Measurements from ENCODE around the gene TTLL12. TPM values are rescaled to one million over a fixed set of nuclear protein-coding genes. Genes with fewer than 3 reads are reported as not detected.

Gene TTLL12
- total RNA-seq, 4 donors from 2014 or later = 14.4 to 34.5 (median 25.7) TPM

DNA sequence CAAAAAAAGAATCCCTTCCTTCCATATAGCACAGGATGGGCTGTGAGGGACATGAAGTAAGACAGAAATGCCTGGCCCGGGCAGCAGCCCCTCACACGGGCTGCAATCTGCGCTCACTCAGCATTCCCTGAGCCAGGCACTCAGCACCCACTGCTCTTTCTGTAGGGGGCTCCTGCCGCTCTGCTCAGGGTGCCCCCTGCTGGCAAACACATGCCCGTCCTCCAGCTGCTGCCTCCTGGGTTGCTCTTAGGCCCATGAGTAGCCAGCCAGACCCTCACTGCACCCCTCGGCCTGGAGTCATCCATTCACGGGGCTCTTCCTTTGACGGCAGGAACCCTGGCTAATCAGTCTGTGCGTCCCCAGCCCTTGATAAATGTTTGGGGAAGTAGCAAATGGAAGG is 50.7 kb downstream of the TTLL12 start:
- TF ChIP-seq, protein P1, sequence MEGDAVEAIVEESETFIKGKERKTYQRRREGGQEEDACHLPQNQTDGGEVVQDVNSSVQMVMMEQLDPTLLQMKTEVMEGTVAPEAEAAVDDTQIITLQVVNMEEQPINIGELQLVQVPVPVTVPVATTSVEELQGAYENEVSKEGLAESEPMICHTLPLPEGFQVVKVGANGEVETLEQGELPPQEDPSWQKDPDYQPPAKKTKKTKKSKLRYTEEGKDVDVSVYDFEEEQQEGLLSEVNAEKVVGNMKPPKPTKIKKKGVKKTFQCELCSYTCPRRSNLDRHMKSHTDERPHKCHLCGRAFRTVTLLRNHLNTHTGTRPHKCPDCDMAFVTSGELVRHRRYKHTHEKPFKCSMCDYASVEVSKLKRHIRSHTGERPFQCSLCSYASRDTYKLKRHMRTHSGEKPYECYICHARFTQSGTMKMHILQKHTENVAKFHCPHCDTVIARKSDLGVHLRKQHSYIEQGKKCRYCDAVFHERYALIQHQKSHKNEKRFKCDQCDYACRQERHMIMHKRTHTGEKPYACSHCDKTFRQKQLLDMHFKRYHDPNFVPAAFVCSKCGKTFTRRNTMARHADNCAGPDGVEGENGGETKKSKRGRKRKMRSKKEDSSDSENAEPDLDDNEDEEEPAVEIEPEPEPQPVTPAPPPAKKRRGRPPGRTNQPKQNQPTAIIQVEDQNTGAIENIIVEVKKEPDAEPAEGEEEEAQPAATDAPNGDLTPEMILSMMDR (IDR thresholded peaks at IDR 0.05; ENCODE audit: low read depth) = no peak

DNA sequence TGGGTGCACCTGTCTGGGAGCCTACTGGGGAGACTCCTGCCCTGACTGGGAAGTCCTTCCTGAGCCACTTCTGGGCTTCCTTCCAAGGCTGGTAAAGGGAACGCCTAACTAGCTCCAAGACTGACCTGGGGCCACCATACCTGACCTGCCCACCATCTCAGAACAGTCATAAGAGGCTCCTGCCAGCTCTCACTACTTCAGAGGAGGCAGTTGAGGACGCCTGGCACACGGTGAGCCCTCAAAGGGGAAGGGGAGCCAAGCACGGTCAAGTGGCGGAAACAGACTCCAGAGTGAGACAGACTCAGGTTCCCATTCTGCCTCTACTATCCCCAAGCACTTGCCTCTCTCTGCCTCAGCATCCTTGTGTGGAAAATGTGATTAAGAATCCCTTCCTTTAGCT is 51.4 kb downstream of the TTLL12 start:
- TF ChIP-seq, protein P1 (IDR thresholded peaks at IDR 0.05; ENCODE audit: low read depth) = no peak

DNA sequence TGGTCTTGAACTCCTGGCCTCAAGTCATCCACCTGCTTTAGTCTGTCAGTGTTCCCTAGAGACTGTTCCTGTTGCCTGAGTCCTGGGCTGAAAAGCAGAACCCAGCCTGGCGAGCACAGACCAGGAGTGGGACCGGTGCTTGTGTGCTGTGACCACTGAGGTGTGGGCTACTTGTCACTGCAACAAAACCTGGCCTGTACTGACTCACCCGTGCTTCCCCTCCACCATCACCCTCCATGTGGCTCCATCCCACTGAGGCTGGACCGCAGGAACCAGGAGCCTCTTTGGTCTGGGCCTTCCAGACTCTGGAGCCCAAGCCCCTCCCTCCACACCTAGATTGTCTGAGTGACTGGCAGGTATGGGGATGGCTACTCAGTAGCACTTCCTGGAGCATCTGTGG is 52.4 kb downstream of the TTLL12 start:
- TF ChIP-seq, protein P1 (IDR thresholded peaks at IDR 0.05; ENCODE audit: low read depth) = no peak

DNA sequence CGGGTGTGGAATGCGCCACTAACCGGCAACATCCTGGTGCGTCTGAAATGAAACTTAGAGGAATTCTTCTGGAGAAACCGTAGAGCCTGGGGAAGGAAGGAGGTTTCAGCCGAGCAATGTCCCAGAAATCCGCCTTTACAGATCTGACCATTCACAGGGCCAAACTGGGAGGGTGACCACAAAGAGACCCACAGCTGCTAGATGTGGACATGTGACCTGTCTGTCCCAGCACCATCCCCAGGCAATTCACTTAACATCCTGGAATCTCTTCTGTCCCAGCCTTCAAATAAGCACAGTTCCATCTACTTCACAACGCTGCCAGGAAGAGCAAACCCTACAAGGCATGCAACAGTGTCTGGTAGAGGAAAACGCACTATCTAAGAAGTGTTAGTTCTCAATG is 53.5 kb downstream of the TTLL12 start:
- TF ChIP-seq, protein P1 (IDR thresholded peaks at IDR 0.05; ENCODE audit: low read depth) = no peak

DNA sequence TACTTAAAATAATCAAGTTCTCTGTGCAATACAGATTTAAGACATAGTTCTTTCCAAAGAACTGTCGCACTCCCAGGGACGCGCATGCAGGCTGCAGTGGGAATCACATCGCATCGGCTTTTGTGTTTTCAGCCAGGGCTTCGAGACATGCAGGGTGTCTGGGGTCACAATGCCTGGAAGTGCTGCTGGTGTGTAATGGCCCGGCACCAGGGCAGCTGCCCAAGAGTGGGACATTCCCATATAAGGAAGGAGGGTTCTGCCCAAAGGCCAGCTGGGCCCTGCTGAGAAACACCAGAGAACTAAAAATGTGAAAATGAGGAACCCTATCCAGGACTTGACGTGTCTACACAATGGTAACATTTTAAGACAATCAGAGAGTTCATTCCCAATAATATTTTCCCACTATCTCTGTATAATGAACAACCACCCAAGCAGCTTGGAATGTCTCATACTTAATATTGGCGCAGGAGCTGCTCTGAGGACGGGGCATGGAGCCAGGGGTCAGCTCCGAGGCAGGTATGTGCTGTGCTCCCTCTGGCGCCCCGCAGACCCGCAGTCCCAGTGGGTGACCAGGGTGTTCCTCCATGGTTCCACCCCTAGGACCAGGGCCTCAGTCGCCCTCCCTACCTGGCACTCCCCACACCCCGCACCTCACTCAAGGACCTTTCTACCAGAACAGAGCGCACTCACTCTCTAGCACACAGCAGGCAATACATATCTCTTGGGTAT is 55.0 kb downstream of the TTLL12 start:
- TF ChIP-seq, protein P1 (IDR thresholded peaks at IDR 0.05; ENCODE audit: low read depth) = no peak

DNA sequence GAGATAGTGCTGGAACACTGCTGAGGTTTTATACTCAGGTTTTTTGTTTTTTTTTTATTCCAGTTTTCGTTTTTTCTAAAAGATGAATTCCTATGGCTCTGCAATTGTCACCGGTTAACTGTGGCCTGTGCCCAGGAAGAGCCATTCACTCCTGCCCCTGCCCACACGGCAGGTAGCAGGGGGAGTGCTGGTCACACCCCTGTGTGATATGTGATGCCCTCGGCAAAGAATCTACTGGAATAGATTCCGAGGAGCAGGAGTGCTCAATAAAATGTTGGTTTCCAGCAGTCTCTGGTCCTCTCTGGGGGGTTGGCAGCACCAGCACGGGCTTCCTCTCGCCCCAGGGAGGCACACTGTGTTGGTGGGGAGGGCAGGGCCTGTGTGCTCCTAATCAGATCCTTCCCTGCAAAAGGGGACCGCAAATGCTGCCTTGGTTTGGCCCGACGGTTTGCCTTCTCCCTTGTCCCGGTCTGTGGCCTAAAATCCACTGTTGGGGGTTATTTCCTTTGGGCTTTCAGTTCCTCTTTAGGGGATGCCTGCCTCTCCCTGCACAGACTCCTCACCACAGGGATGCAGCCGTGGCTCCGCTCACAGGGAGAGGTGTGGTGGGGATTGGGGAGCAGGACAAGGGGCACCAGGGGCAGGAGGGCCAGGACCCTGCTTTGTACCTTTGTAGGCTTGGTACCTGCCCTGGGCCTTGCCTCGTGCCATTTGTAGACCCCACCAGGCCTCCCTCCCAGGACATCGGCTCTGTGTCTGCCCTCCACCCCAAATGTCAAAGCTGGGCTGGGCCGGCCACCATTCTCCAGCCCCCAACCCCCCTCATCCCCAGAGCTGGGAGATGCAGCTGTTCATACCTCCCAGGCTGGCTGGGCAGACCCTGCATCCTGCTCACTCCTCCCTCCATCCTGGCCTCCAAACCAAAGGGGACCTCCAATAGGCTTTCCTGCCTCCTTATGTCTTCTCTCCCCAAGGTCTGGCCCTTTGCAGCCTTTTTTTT is 57.2 kb downstream of the TTLL12 start:
- TF ChIP-seq, protein P1 (IDR thresholded peaks at IDR 0.05; ENCODE audit: low read depth) = no peak

DNA sequence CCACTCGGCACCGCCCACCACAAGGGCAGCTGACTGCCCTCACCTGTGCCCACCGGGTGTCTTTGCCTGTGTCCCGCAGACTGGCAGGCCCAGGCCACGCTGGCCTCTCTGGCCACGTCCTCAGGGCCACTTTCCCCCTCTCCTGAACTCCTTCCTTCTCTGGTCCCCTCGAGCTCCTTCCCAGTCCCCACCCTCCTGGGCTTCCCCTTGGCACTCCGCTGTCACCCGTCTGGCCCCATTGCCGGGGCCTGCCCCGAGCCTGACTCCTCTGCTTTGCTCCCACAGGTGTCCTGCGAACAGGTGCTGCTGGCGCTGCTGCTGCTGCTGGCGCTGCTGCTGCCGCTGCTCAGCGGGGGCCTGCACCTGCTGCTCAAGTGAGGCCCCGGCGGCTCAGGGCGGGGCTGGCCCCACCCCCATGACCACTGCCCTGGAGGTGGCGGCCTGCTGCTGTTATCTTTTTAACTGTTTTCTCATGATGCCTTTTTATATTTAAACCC is 58.0 kb downstream of the TTLL12 start:
- TF ChIP-seq, protein P1 (IDR thresholded peaks at IDR 0.05; ENCODE audit: low read depth) = no peak
